DMS53 treated with DMSO at 0.1 percent for 48 hours (cell line): Measurements from ENCODE around the gene ISM1.

Experiments
- DNase-seq: peaks from one replicate; lab custom pipeline; 2025; ENCODE audit not compliant: unreplicated experiment; lab: John Stamatoyannopoulos, UW

The ISM1 gene

DNA sequence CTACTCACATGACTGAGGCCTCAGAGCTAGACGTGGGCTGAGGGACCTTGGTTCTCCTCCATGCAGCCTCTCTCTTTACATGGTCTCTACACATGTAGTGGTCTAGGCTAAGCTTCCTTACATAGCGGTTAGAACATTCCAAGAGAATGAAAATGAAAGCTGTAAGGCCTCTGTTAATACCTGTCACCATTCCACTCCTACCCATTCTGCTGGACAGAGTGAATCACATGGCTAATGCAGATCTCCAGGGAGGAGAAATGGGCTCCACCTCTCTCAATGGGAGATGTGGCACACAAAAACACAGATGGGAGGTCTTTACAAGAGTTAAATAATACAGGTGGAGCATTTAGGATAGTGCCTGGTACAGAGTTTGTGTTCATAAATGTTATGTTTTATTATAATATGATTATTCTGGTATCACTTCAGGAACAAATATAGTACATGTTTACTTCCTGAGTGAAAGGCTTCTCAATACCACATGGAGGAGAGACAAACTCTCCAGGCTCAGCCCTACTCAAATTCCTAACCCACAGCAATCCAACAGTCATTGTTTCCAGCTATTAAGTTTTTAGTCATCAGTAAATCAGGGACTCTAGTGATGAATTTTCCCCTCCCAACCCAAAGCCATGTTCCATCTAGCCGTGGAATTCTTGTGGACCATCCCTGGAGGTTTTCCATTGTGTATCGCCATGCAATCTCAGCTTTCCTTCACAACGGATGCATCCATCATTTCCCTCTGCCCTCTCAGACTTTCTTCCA is 57.9 kb downstream of the ISM1 start:
- DNase-seq: no peak

DNA sequence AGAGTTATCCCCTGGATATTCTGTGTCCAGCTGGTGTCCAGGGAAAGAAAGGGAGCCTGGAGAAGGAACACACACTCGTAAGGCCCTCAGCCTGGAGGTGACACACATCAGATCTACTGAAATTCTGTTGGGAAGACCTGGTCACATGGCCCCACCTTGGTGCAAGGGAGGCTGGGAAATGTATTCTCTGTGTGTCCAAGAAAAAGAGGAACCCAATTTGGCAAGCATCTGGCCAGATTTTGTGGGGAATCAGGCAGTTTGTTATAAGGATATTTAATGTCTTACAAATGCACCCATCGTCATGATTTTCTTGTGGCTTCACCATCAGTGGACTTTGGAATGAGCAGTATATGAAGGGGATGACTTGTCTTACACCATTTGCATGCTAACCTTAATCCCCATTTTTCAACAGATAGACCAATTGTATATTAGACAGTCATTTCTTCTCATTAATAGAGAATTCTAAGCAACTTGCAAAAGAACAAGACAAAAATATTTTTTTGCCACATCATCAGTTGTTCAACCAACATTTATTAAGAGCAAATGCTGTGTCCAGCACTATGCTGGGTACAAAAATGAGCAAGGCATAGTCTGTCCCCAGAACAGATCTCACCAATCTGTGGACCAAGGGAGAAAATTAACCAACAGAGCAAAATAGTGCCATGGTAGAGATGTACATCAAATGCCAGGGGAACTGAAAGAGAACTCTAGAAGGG is 59.7 kb downstream of the ISM1 start:
- DNase-seq: no peak

DNA sequence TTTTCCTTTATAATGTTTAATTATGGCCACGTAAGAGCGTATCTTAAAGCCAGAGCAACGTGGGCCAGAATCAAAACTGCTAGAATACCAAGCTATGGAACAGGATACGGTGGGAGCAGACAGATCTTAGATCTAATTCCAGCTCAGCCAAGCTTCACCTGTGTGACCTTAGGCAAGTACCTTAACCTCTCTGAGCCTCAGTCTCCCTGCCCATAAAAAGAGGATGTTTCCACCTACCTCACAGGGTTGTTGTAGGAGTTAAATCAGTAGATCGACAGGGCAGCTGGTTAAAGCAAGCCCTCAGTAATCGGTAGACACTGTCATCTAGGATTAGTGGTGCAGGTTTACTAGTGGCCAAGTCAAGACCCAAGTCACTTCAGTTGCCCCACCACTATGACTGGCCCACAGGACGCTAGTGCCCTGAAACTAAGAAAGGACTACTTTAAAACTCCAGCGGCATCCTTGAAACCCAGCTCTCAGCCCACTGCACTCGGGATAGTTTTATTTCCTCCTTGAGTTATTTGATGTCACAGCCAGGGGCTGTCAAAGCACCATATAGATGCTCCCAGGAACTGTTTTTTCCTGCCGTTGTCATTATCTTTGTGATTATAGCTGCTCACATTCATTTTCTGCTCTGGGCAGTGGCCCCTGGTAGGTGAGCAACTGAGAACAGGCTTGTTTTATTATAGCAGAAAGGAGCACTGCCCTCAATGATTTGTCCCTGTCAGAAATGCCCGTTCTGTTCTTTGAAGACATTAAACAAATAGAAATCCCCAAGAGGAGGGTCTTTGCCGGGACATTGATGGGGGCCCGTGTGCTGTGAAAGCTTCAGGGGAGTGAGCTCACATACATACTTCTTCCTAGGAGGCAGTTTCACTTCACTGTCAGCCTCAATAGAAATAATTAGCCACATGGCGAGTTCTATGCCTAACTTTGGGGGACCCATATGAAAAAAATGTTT is 63.1 kb downstream of the ISM1 start:
- DNase-seq: no peak

DNA sequence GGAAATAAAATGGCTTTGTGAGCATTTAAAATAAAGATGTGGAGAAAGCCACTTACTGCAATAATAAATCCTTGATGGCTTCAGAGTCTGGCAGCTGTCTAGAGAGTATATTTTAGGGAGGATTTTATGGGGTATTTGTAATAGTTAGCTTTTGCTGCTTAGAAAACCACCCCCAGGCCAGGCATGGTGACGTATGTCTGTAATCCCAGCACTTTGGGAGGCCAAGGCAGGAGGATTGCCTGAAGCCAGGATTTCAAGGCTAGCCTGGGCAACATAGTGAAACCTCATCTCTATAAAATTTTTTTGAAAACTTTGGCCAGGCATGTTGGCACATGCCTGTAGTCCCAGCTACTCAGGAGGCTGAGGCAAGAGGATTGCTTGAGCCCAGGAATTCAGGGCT is 63.8 kb downstream of the ISM1 start:
- no peak for DNase-seq

DNA sequence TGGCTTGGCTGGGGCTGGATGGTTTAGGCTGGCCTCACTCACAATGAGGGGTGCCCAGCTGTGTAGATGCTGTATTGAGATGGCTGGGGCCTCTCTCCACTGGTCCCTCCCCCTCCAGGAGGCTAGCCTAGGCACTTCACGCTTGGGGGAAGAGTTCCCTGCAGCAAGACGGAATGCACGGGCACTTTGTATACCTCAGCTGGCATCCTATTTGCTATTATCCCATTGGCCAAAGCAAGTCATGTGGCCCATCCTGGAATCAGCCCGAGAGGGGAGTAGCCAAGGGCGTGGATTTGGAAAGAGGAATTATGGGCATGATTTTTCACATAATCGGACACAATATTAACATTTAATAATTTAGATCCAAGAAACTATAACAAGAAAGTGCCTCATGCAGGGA is 64.3 kb downstream of the ISM1 start:
- no peak for DNase-seq

DNA sequence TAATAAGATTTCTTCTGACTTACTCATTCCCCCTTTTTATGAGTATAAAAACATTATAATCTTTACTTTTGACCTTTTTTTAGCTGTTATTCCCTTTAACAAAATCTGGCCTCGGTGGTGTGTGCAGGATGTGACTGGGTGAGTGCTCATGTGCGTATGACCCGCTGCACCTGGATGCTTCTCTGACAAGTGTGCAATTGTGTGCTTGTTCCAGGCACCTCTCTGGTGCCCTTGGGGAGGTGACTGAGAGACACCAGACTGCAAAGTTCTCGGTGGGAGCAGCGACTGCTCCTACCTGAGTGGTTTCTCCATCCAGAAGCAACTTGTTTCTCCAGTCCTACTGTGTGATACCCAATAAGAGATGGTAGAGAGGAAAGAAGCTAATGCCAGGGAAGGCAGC is 65.0 kb downstream of the ISM1 start:
- no peak for DNase-seq

DNA sequence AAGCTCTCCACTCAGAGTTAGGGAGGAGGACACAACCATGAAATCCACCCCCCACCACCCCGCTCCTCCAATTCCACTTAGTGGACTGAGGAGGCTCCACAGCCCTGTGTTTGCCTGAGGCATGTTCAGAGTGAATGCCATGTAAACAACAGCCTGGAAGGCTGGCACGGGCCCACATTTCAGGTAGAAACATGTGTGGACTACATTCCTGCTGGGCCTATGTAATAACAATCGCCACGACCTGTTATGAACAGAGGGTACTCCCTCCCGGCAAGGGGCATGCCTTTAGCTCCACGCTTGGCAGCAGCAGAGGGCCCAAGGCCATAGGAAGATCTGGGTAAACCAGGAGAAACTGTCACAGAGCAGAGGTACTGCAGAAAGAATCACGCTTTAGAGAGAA is 65.5 kb downstream of the ISM1 start:
- DNase-seq: no peak

DNA sequence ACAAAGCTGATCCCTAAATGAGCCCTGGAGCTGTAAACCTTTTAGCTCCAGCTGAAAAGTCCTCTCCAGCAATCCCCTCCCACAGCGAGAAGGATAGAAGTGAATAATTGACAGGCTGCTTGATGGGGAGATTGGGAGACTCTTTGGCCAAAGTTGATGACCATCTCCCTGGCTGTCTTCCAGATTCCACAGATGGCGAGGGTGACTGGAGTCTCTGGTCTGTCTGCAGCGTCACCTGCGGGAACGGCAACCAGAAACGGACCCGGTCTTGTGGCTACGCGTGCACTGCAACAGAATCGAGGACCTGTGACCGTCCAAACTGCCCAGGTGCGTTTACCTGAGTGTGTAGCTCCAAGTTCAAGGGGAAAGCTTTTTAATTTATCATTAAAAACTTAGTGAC is 67.3 kb downstream of the ISM1 start:
- DNase-seq: no peak

DNA sequence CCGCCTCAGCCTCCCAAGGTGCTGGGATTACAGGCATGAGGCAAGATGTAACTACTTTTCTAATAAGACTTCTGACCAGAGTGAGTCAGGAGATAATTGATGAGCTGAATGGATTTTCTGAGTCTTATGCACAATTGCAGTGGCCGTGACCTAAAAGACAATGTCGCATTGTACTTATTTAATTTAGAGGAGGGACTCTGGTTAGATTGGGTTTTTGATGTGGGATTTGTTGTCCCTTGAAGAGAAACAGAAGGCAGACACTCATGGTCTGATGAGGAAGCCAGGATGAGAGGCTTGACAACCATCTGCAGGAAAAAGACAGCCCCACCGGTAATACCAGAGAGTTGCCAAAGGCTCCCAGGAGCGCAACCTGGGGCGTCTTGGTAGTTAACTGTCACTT is 68.0 kb downstream of the ISM1 start:
- no peak for DNase-seq

DNA sequence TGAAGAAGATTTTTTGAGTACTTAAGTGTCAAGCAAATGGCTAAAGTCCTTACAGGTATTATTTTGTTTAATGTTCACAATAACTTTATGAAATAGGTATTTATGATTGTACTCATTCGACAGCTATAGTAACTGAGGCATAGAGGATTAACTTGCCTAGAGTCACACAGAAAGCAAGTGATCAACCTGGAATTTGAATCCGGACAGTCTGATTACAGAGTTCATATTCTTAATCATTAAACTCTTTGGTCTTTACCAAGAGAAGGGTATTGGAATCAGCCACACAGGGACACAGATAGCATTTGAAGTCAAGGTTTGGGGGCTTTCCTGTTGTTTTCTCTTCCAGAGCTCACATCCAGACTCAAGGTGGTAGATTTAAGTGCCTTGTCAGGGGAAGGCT is 69.7 kb downstream of the ISM1 start:
- DNase-seq: no peak

DNA sequence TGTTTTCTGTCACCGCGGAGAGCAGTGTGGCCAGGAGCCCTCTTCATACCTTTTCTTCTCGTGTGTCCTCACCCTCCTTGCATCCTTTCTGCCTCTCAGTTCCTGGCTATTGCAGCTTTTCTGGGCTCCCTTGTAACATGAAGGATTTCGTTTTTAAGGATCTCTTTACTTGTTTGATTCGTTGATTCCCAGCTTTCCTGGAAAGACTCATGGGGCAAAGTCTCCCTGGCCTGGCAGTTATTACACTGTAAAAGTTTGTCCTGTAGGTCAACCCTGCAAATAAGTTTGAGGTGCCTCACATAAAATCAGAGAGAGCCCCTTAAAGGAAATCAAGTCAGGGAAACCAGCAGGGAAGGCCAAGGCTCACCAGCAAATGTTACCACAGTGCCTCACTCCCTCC is 70.1 kb downstream of the ISM1 start:
- DNase-seq: no peak

DNA sequence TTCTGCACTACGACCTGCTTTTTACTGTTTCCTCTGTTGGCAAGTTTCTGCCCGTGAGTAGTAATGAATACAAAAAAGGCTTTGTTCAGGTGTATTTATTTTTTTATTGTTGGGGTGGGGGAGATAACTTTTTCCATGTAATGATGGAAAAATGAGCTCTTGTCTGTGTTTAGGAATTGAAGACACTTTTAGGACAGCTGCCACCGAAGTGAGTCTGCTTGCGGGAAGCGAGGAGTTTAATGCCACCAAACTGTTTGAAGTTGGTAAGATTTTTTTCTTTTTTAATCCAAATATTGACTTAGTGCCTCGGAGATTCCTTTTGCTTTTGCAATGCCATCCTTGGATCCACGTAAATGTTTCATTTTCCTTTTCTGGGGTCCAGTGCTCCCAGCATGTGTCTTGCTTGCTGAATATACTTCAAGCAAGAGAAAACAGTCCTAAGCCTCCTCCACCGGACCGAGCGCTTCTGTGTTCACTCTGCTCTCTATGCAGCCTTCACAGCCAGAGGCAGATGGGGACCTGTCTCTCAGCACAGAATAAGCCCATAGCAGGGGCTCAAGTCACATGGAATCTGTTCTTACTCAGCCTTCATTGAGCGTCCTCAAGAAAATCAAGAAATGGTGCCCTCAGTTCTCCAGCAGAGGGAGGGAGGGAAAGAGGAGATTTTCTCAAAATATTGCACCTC is 71.3 kb downstream of the ISM1 start:
- DNase-seq: no peak

DNA sequence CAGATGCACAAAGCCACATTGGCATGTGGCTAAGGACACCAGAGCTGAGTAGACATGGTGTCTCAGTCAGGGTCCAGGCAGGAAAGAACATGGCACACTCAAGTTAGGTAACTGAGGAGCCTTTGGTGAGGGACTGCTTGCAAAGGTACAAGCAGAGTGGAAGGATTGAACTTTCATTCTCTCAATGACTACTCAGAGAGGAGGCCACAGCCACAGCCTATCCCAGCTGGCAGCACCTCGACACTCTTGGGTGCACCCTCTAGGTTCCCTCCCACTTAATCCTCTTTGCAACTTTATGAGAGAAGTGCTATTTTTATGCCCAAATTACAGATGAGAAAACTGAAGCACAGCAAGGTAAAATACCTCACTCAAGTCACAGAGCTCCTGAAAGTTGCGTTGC is 73.4 kb downstream of the ISM1 start:
- DNase-seq: no peak

DNA sequence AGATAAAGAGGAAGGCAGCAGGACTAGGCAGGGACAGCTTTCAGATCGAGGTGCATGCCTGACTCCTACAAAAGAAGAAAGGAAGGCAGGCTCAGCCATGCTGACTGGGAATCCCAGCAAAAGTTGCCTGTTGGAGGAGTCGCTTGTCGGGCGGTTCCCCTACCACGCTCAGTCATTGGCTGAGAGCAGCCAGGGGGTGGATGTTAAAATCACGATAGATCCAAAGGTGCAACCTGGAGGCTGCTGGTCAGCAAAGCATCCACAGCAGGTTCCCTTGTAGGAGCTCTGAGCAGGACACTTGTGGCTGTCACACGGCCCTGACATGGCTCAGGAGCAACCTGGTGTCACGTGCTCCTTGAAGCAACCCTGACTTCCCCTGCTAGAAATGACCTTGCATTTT is 74.6 kb downstream of the ISM1 start:
- no peak for DNase-seq

DNA sequence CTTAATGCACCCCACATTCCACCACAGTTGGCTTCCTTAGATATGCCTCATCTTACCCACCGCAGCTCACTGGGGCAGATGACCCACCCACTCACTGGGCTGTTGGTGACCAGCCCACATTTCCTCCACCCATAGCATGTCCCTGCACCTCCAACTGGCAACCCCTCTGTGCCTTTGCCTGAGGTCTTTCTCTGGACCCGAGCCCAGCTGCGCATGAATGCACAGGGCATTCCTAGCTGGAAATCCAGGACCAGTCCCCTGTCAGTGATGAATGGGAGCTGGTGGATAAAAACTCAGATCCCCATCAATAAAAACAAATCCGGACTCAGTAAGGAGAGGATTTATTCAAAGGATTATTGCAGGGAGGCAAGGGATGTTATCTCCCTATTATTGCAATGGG is 75.0 kb downstream of the ISM1 start:
- no peak for DNase-seq

DNA sequence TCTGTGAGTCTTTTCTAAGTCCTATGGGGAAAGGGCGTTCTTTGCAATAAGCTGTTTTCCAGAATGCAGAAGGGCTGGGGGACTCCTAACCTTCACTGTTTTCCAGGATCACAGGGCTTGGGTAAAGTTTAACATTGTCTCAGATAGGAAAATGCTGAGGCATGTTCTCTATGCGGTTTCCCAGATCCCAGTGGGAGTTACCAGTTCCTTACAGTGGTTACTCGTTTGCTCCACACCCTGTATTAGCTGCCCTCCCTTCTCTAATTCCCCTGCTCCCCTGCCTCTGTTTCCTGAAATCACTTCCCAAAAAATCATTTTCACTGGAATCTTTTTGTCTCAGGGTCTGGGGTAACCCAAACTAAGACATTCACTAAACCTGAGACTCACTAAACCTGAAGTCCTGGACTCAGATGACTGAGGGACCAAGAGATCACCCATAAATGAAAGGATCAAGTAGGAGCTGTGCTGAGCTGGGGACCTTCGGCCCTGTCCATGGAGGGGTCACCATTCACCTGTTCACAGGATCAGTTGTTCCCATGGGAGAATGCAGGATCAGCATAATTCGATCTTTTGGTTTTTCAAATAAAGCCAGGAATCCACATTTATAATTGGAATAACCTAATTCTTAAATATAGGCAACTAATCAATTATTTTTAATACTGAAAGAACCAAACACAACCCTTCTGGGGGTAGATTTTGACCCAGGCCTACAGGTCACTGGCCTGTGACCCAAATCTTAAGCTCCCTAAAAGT is 76.2 kb downstream of the ISM1 start:
- no peak for DNase-seq

DNA sequence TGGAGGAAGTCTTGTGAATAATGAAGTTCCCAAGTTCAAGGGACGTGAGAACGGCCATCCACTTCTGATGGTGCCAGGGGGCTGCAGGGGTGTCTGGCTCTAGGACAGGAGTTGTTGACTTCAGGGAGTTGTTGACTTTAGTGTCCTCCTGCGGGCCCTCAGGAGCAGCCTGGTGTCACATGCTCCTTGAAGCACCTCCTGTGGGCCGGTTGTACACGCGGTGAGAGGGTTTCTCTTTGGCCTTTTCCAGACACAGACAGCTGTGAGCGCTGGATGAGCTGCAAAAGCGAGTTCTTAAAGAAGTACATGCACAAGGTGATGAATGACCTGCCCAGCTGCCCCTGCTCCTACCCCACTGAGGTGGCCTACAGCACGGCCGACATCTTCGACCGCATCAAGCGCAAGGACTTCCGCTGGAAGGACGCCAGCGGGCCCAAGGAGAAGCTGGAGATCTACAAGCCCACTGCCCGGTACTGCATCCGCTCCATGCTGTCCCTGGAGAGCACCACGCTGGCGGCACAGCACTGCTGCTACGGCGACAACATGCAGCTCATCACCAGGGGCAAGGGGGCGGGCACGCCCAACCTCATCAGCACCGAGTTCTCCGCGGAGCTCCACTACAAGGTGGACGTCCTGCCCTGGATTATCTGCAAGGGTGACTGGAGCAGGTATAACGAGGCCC is 77.8 kb downstream of the ISM1 start:
- DNase-seq: no peak

DNA sequence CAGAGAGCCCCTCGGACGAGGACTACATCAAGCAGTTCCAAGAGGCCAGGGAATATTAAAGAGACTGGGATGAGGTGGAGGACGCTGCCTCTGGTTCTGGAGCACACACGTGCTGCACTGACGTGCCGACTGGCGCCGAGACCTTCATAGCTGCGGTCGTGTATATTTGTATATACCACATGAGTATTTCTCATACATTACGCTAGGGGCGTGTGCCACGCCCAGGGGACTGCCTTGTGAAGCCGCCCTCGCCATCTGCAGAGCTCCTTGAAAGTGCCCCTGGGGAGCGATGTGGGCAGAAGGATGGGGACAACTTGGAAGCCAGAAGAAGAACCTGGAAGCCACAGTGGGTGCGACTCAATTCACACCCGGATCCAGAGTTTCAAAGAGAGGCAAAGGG is 78.3 kb downstream of the ISM1 start:
- DNase-seq: no peak

DNA sequence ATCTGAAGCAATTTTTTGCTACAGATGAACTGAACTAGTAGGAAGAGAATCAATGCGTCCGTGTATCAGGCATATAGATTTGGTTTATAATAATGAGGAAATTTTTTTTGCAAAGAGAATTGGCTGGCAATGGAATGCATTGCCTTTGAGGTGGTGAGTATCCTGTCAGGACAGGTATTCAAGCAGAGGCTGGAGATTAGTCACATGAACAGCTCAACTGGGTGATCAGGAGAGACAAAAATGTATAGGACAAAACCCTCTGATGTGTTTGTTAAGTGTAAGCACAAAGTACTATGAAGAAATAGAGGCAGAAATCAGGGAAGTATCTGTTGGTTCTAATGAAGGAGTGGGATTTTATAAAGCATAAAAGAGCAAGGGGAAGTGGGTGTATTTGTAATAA is 80.5 kb downstream of the ISM1 start:
- DNase-seq: no peak
